ENCODE data around the gene MX1.

Gene MX1

GRCh38 chr21:41441546-41441945 is 15.5 kb downstream of the MX1 start:
- Histone ChIP-seq H3K27me3 (ENCODE audit: control insufficient read depth in 1 of 2, insufficient read depth in 2 of 2, low read length in 2 of 2) (no peaks in the 10 kb centered on the region), H3K36me3 (ENCODE audit: control insufficient read depth in 1 of 2, insufficient read depth in 2 of 2, low read length in 2 of 2) (peaks cover 36 to 83% of the 10 kb centered on the region in 2 donors), H3K4me3 (ENCODE audit: low read depth in 1 of 2, low read length in 2 of 2) (no peak overlapping the region), H3K9me3 (ENCODE audit: control insufficient read depth in 1 of 2, low read length in 2 of 2) (no peaks in the 10 kb centered on the region), H3K4me1 (ENCODE audit: control insufficient read depth in 1 of 2, insufficient read depth in 2 of 2, low read length in 2 of 2) (no peaks in the 10 kb centered on the region), H3K9ac (ENCODE audit: low read depth in 1 of 2, low read length in 2 of 2) (no peak overlapping the region), H3K27ac (ENCODE audit: low read depth, low read length) (no peak overlapping the region)

- H3K36me3 ChIP-seq (ENCODE audit: control insufficient read depth in 1 of 2, insufficient read depth in 2 of 2, low read length in 2 of 2), result peaks cover 41 to 83% of the 10 kb centered on the region in 2 donors
Observed at GRCh38 chr21:41442481-41443186, 16.6 kb downstream of the MX1 start.

GRCh38 chr21:41443562-41443961 is 17.5 kb downstream of the MX1 start:
- Histone ChIP-seq H3K9me3 (ENCODE audit: control insufficient read depth in 1 of 2, low read length in 2 of 2) (no peaks in the 10 kb centered on the region), H3K9ac (ENCODE audit: low read depth in 1 of 2, low read length in 2 of 2) (no peak overlapping the region), H3K4me3 (ENCODE audit: low read depth in 1 of 2, low read length in 2 of 2) (no peak overlapping the region), H3K27ac (ENCODE audit: low read depth, low read length) (no peak overlapping the region), H3K27me3 (ENCODE audit: control insufficient read depth in 1 of 2, insufficient read depth in 2 of 2, low read length in 2 of 2) (no peaks in the 10 kb centered on the region), H3K36me3 (ENCODE audit: control insufficient read depth in 1 of 2, insufficient read depth in 2 of 2, low read length in 2 of 2) (peaks cover 41 to 75% of the 10 kb centered on the region in 2 donors), H3K4me1 (ENCODE audit: control insufficient read depth in 1 of 2, insufficient read depth in 2 of 2, low read length in 2 of 2) (no peaks in the 10 kb centered on the region)

More at GRCh38 chr21:41442481-41443186, 16.6 kb downstream of the MX1 start:
- Histone ChIP-seq H3K4me1 (ENCODE audit: control insufficient read depth in 1 of 2, insufficient read depth in 2 of 2, low read length in 2 of 2) (no peaks in the 10 kb centered on the region), H3K9me3 (ENCODE audit: control insufficient read depth in 1 of 2, low read length in 2 of 2) (no peaks in the 10 kb centered on the region), H3K9ac (ENCODE audit: low read depth in 1 of 2, low read length in 2 of 2) (no peak overlapping the region), H3K27ac (ENCODE audit: low read depth, low read length) (no peak overlapping the region), H3K27me3 (ENCODE audit: control insufficient read depth in 1 of 2, insufficient read depth in 2 of 2, low read length in 2 of 2) (no peaks in the 10 kb centered on the region), H3K4me3 (ENCODE audit: low read depth in 1 of 2, low read length in 2 of 2) (no peak overlapping the region)

GRCh38 chr21:41444703-41445464 is 18.8 kb downstream of the MX1 start:
- Histone ChIP-seq H3K27ac (ENCODE audit: low read depth, low read length) (no peak overlapping the region), H3K9ac (ENCODE audit: low read depth in 1 of 2, low read length in 2 of 2) (no peak overlapping the region), H3K4me3 (ENCODE audit: low read depth in 1 of 2, low read length in 2 of 2) (no peak overlapping the region), H3K27me3 (ENCODE audit: control insufficient read depth in 1 of 2, insufficient read depth in 2 of 2, low read length in 2 of 2) (no peaks in the 10 kb centered on the region), H3K36me3 (ENCODE audit: control insufficient read depth in 1 of 2, insufficient read depth in 2 of 2, low read length in 2 of 2) (peaks cover 44 to 78% of the 10 kb centered on the region in 2 donors), H3K4me1 (ENCODE audit: control insufficient read depth in 1 of 2, insufficient read depth in 2 of 2, low read length in 2 of 2) (no peaks in the 10 kb centered on the region), H3K9me3 (ENCODE audit: control insufficient read depth in 1 of 2, low read length in 2 of 2) (no peaks in the 10 kb centered on the region)

GRCh38 chr21:41445465-41445862 is 19.4 kb downstream of the MX1 start:
- no peaks in the 10 kb centered on the region for H3K27me3 ChIP-seq (ENCODE audit: control insufficient read depth in 1 of 2, insufficient read depth in 2 of 2, low read length in 2 of 2)
- H3K4me3 ChIP-seq (ENCODE audit: low read depth in 1 of 2, low read length in 2 of 2), result no peak overlapping the region
- no peaks in the 10 kb centered on the region for H3K4me1 ChIP-seq (ENCODE audit: control insufficient read depth in 1 of 2, insufficient read depth in 2 of 2, low read length in 2 of 2)
- H3K9me3 ChIP-seq (ENCODE audit: control insufficient read depth in 1 of 2, low read length in 2 of 2), result no peaks in the 10 kb centered on the region
- no peak overlapping the region for H3K27ac ChIP-seq (ENCODE audit: low read depth, low read length)
- peaks cover 45 to 78% of the 10 kb centered on the region in 2 donors for H3K36me3 ChIP-seq (ENCODE audit: control insufficient read depth in 1 of 2, insufficient read depth in 2 of 2, low read length in 2 of 2)
- no peak overlapping the region for H3K9ac ChIP-seq (ENCODE audit: low read depth in 1 of 2, low read length in 2 of 2)

- Histone ChIP-seq H3K9ac (ENCODE audit: low read depth in 1 of 2, low read length in 2 of 2) (no peak overlapping the region), H3K9me3 (ENCODE audit: control insufficient read depth in 1 of 2, low read length in 2 of 2) (no peaks in the 10 kb centered on the region), H3K36me3 (ENCODE audit: control insufficient read depth in 1 of 2, insufficient read depth in 2 of 2, low read length in 2 of 2) (peaks cover 39 to 67% of the 10 kb centered on the region in 2 donors), H3K4me1 (ENCODE audit: control insufficient read depth in 1 of 2, insufficient read depth in 2 of 2, low read length in 2 of 2) (no peaks in the 10 kb centered on the region), H3K4me3 (ENCODE audit: low read depth in 1 of 2, low read length in 2 of 2) (no peak overlapping the region), H3K27me3 (ENCODE audit: control insufficient read depth in 1 of 2, insufficient read depth in 2 of 2, low read length in 2 of 2) (no peaks in the 10 kb centered on the region), H3K27ac (ENCODE audit: low read depth, low read length) (no peak overlapping the region)
Observed at GRCh38 chr21:41446586-41446985, 20.5 kb downstream of the MX1 start.

GRCh38 chr21:41447356-41447755 is 21.3 kb downstream of the MX1 start:
- H3K27ac ChIP-seq (ENCODE audit: low read depth, low read length), result no peak overlapping the region
- no peaks in the 10 kb centered on the region for H3K9me3 ChIP-seq (ENCODE audit: control insufficient read depth in 1 of 2, low read length in 2 of 2)
- peaks cover 35 to 66% of the 10 kb centered on the region in 2 donors for H3K36me3 ChIP-seq (ENCODE audit: control insufficient read depth in 1 of 2, insufficient read depth in 2 of 2, low read length in 2 of 2)
- no peak overlapping the region for H3K4me3 ChIP-seq (ENCODE audit: low read depth in 1 of 2, low read length in 2 of 2)
- H3K4me1 ChIP-seq (ENCODE audit: control insufficient read depth in 1 of 2, insufficient read depth in 2 of 2, low read length in 2 of 2), result no peaks in the 10 kb centered on the region
- no peaks in the 10 kb centered on the region for H3K27me3 ChIP-seq (ENCODE audit: control insufficient read depth in 1 of 2, insufficient read depth in 2 of 2, low read length in 2 of 2)
- H3K9ac ChIP-seq (ENCODE audit: low read depth in 1 of 2, low read length in 2 of 2), result no peak overlapping the region

GRCh38 chr21:41449613-41450012 is 23.6 kb downstream of the MX1 start:
- no peaks in the 10 kb centered on the region for H3K27me3 ChIP-seq (ENCODE audit: control insufficient read depth in 1 of 2, insufficient read depth in 2 of 2, low read length in 2 of 2)
- H3K36me3 ChIP-seq (ENCODE audit: control insufficient read depth in 1 of 2, insufficient read depth in 2 of 2, low read length in 2 of 2), result peaks cover 29 to 64% of the 10 kb centered on the region in 2 donors
- H3K4me1 ChIP-seq (ENCODE audit: control insufficient read depth in 1 of 2, insufficient read depth in 2 of 2, low read length in 2 of 2), result no peaks in the 10 kb centered on the region
- no peak overlapping the region for H3K4me3 ChIP-seq (ENCODE audit: low read depth in 1 of 2, low read length in 2 of 2)
- H3K9me3 ChIP-seq (ENCODE audit: control insufficient read depth in 1 of 2, low read length in 2 of 2), result no peaks in the 10 kb centered on the region
- no peak overlapping the region for H3K9ac ChIP-seq (ENCODE audit: low read depth in 1 of 2, low read length in 2 of 2)
- no peak overlapping the region for H3K27ac ChIP-seq (ENCODE audit: low read depth, low read length)

- Histone ChIP-seq H3K4me1 (ENCODE audit: control insufficient read depth in 1 of 2, insufficient read depth in 2 of 2, low read length in 2 of 2) (no peaks in the 10 kb centered on the region), H3K27me3 (ENCODE audit: control insufficient read depth in 1 of 2, insufficient read depth in 2 of 2, low read length in 2 of 2) (no peaks in the 10 kb centered on the region), H3K36me3 (ENCODE audit: control insufficient read depth in 1 of 2, insufficient read depth in 2 of 2, low read length in 2 of 2) (peaks cover 24 to 59% of the 10 kb centered on the region in 2 donors), H3K4me3 (ENCODE audit: low read depth in 1 of 2, low read length in 2 of 2) (no peak overlapping the region), H3K27ac (ENCODE audit: low read depth, low read length) (no peak overlapping the region), H3K9ac (ENCODE audit: low read depth in 1 of 2, low read length in 2 of 2) (no peak overlapping the region), H3K9me3 (ENCODE audit: control insufficient read depth in 1 of 2, low read length in 2 of 2) (no peaks in the 10 kb centered on the region)
Observed at GRCh38 chr21:41451753-41452676, 26.0 kb downstream of the MX1 start.

All from duodenal mucosa (tissue), 2 donors.